ENCODE measurements around the gene TRIM67.

The TRIM67 gene

GRCh38 chr1:231144416-231145193 lies 17.3 kb upstream of the TRIM67 start:
- TF ChIP-seq POU6F1 (CRISPR knock-in tag; IDR thresholded peaks at IDR 0.05; ENCODE audit: borderline replicate concordance, low read depth) (no peak), RARB (CRISPR knock-in tag; IDR thresholded peaks at IDR 0.05) (no peak), TSHZ2 (CRISPR knock-in tag; IDR thresholded peaks at IDR 0.05) (no peak), CREB5 (CRISPR knock-in tag; IDR thresholded peaks at IDR 0.05; ENCODE audit: low read depth) (no peak)
- ATAC-seq = no peak

- no peak for ATAC-seq
- TF ChIP-seq POU6F1 (CRISPR knock-in tag; IDR thresholded peaks at IDR 0.05; ENCODE audit: borderline replicate concordance, low read depth) (no peak), TCF4 (CRISPR knock-in tag; IDR thresholded peaks at IDR 0.05; ENCODE audit: borderline replicate concordance) (no peak), ZNF8 (CRISPR knock-in tag; IDR thresholded peaks at IDR 0.05) (no peak), OSR1 (CRISPR knock-in tag; IDR thresholded peaks at IDR 0.05) (no peak), TSHZ2 (CRISPR knock-in tag; IDR thresholded peaks at IDR 0.05) (no peak), RARB (CRISPR knock-in tag; IDR thresholded peaks at IDR 0.05) (no peak), CSRNP3 (CRISPR knock-in tag; IDR thresholded peaks at IDR 0.05) (no peak), ZNF70 (CRISPR knock-in tag; IDR thresholded peaks at IDR 0.05) (no peak), PATZ1 (CRISPR knock-in tag; IDR thresholded peaks at IDR 0.05; ENCODE audit: borderline replicate concordance) (no peak), CREB5 (CRISPR knock-in tag; IDR thresholded peaks at IDR 0.05; ENCODE audit: low read depth) (no peak)
Measured at GRCh38 chr1:231147896-231148295, 14.0 kb upstream of the TRIM67 start.

All from SK-N-SH treated with all-trans-retinoic acid at 6 μM for 48 hours (cell line).